Measurements from ENCODE around the gene PLCL2.
"Not testable (repeated sequence)": the region's sequence is repeated elsewhere in the genome, so short reads cannot be mapped to it uniquely, and the experiment has no call there.

PLCL2 gene

GRCh38 chr3:16961621-16962205 lies 77.0 kb downstream of the PLCL2 start:
- H3K79me2 ChIP-seq (ENCODE audit: low read length) = peaks cover 6% of the 10 kb centered on the region
- H3K4me1 ChIP-seq (ENCODE audit: low read length) = no peaks in the 10 kb centered on the region
- no peak overlapping the region for H3K9ac ChIP-seq (ENCODE audit: low read length)
- no peaks in the 10 kb centered on the region for H3K9me3 ChIP-seq (ENCODE audit: insufficient read depth, low read length)
- no peaks in the 10 kb centered on the region for H3K36me3 ChIP-seq (replicated peaks; ENCODE audit: low read depth, low read length)
- H3K4me2 ChIP-seq (ENCODE audit: low read length) = no peak overlapping the region
- H2AFZ ChIP-seq (ENCODE audit: low read depth, low read length) = no peak overlapping the region
- no peaks in the 10 kb centered on the region for H3K27me3 ChIP-seq (ENCODE audit: low read depth, low read length)
- TF ChIP-seq EZH2phosphoT487 (IDR thresholded peaks at IDR 0.05; ENCODE audit: low read depth) (no peak), CTCF (IDR thresholded peaks at IDR 0.05; ENCODE audit: low read depth, low read length) (no peak)
- H3K27ac ChIP-seq (ENCODE audit: low read length) = no peak overlapping the region
- 0 out of 2 replicates have a peak, but pooled peaks cover 6% of the 10 kb centered on the region for H4K20me1 ChIP-seq (ENCODE audit: insufficient read depth, low read length)
- no peak overlapping the region for H3K4me3 ChIP-seq (ENCODE audit: low read length)

GRCh38 chr3:16975083-16975482 lies 90.3 kb downstream of the PLCL2 start:
- Histone ChIP-seq H3K4me2 (ENCODE audit: low read length) (no peak overlapping the region), H3K9me3 (ENCODE audit: insufficient read depth, low read length) (no peaks in the 10 kb centered on the region), H3K79me2 (ENCODE audit: low read length) (peaks cover 20% of the 10 kb centered on the region), H4K20me1 (ENCODE audit: insufficient read depth, low read length) (peaks cover 6% of the 10 kb centered on the region; the same call in 1 of the 2 replicates), H2AFZ (ENCODE audit: low read depth, low read length) (no peak overlapping the region), H3K36me3 (replicated peaks; ENCODE audit: low read depth, low read length) (peaks cover 3% of the 10 kb centered on the region), H3K4me1 (ENCODE audit: low read length) (no peaks in the 10 kb centered on the region), H3K9ac (ENCODE audit: low read length) (no peak overlapping the region), H3K27me3 (ENCODE audit: low read depth, low read length) (no peaks in the 10 kb centered on the region), H3K4me3 (ENCODE audit: low read length) (no peak overlapping the region), H3K27ac (ENCODE audit: low read length) (no peak overlapping the region)
- TF ChIP-seq CTCF (IDR thresholded peaks at IDR 0.05; ENCODE audit: low read depth, low read length) (no peak), EZH2phosphoT487 (IDR thresholded peaks at IDR 0.05; ENCODE audit: low read depth) (no peak)

- Histone ChIP-seq H3K9me3 (ENCODE audit: insufficient read depth, low read length) (no peaks in the 10 kb centered on the region), H3K79me2 (ENCODE audit: low read length) (peaks cover 19% of the 10 kb centered on the region), H3K9ac (ENCODE audit: low read length) (no peak overlapping the region), H3K27me3 (ENCODE audit: low read depth, low read length) (no peaks in the 10 kb centered on the region), H3K36me3 (replicated peaks; ENCODE audit: low read depth, low read length) (no peaks in the 10 kb centered on the region), H3K27ac (ENCODE audit: low read length) (no peak overlapping the region), H3K4me1 (ENCODE audit: low read length) (no peaks in the 10 kb centered on the region), H4K20me1 (ENCODE audit: insufficient read depth, low read length) (peaks cover 6% of the 10 kb centered on the region; the same call in 1 of the 2 replicates), H3K4me2 (ENCODE audit: low read length) (no peak overlapping the region), H2AFZ (ENCODE audit: low read depth, low read length) (no peak overlapping the region), H3K4me3 (ENCODE audit: low read length) (no peak overlapping the region)
- TF ChIP-seq EZH2phosphoT487 (IDR thresholded peaks at IDR 0.05; ENCODE audit: low read depth) = no peak
- no peak for TF ChIP-seq CTCF (IDR thresholded peaks at IDR 0.05; ENCODE audit: low read depth, low read length)
These were observed 93.6 kb downstream of the PLCL2 start for GRCh38 chr3:16978234-16978920.

- TF ChIP-seq EZH2phosphoT487 (IDR thresholded peaks at IDR 0.05; ENCODE audit: low read depth) (no peak), CTCF (IDR thresholded peaks at IDR 0.05; ENCODE audit: low read depth, low read length) (no peak)
- peaks cover 6% of the 10 kb centered on the region; the same call in 1 of the 2 replicates for H4K20me1 ChIP-seq (ENCODE audit: insufficient read depth, low read length)
- H2AFZ ChIP-seq (ENCODE audit: low read depth, low read length) = no peak overlapping the region
- no peaks in the 10 kb centered on the region for H3K9me3 ChIP-seq (ENCODE audit: insufficient read depth, low read length)
- no peak overlapping the region for H3K27ac ChIP-seq (ENCODE audit: low read length)
- no peaks in the 10 kb centered on the region for H3K4me1 ChIP-seq (ENCODE audit: low read length)
- no peak overlapping the region for H3K9ac ChIP-seq (ENCODE audit: low read length)
- no peak overlapping the region for H3K4me3 ChIP-seq (ENCODE audit: low read length)
- peaks cover 19% of the 10 kb centered on the region; the same call in 1 of the 2 replicates for H3K79me2 ChIP-seq (ENCODE audit: low read length)
- H3K36me3 ChIP-seq (replicated peaks; ENCODE audit: low read depth, low read length) = no peaks in the 10 kb centered on the region
- no peaks in the 10 kb centered on the region for H3K27me3 ChIP-seq (ENCODE audit: low read depth, low read length)
- H3K4me2 ChIP-seq (ENCODE audit: low read length) = no peak overlapping the region
These were observed 94.1 kb downstream of the PLCL2 start for GRCh38 chr3:16978921-16979271.

GRCh38 chr3:16979769-16980515 lies 95.2 kb downstream of the PLCL2 start:
- H3K9ac ChIP-seq (ENCODE audit: low read length); H3K4me1 ChIP-seq (ENCODE audit: low read length); H3K9me3 ChIP-seq (ENCODE audit: insufficient read depth, low read length); H4K20me1 ChIP-seq (ENCODE audit: insufficient read depth, low read length); H2AFZ ChIP-seq (ENCODE audit: low read depth, low read length); H3K27ac ChIP-seq (ENCODE audit: low read length); H3K27me3 ChIP-seq (ENCODE audit: low read depth, low read length); H3K4me3 ChIP-seq (ENCODE audit: low read length); H3K4me2 ChIP-seq (ENCODE audit: low read length); H3K36me3 ChIP-seq (replicated peaks; ENCODE audit: low read depth, low read length): not testable (repeated sequence)
- peaks cover 13% of the 10 kb centered on the region; the same call in 1 of the 2 replicates for H3K79me2 ChIP-seq (ENCODE audit: low read length)

- H3K27me3 ChIP-seq (ENCODE audit: low read depth, low read length); H3K4me1 ChIP-seq (ENCODE audit: low read length); H4K20me1 ChIP-seq (ENCODE audit: insufficient read depth, low read length); H3K27ac ChIP-seq (ENCODE audit: low read length); H3K4me2 ChIP-seq (ENCODE audit: low read length); H3K79me2 ChIP-seq (ENCODE audit: low read length); H3K9me3 ChIP-seq (ENCODE audit: insufficient read depth, low read length); H2AFZ ChIP-seq (ENCODE audit: low read depth, low read length); H3K36me3 ChIP-seq (replicated peaks; ENCODE audit: low read depth, low read length); H3K9ac ChIP-seq (ENCODE audit: low read length); H3K4me3 ChIP-seq (ENCODE audit: low read length): not testable (repeated sequence)
These were observed 95.8 kb downstream of the PLCL2 start for GRCh38 chr3:16980526-16980925.
